WERI-Rb-1 (cell line): ENCODE results near the gene ELL3.

ENCODE experiments used
- DNase-seq: peaks from one replicate; pipeline ENCODE4 v3.0.0-alpha.2; 2020
- H3K27ac ChIP-seq: fragments of 250-450 bp; sonication (Bioruptor Pico); 2 replicates; pipeline ENCODE4 v1.5.1; 2020; ENCODE audit warnings: mild to moderate bottlenecking, moderate library complexity
- H3K27me3 ChIP-seq: fragments of 250-450 bp; sonication (Bioruptor Pico); 2 replicates; pipeline ENCODE4 v1.5.1; 2021; ENCODE audit warnings: mild to moderate bottlenecking, low read depth, moderate library complexity; ENCODE audit not compliant: insufficient read depth, severe bottlenecking
- H3K36me3 ChIP-seq: fragments of 250-450 bp; sonication (Bioruptor Pico); 2 replicates; pipeline ENCODE4 v1.5.1; 2020; ENCODE audit warnings: mild to moderate bottlenecking, moderate library complexity
- H3K4me3 ChIP-seq: 2 replicates; pipeline ENCODE4 v1.5.1; 2011; ENCODE audit warnings: low read depth, mild to moderate bottlenecking, control low read depth, low read length
- H3K9me3 ChIP-seq: fragments of 250-450 bp; sonication (Bioruptor Pico); 2 replicates; pipeline ENCODE4 v1.5.1; 2021; ENCODE audit warnings: mild to moderate bottlenecking, moderate library complexity; ENCODE audit not compliant: severe bottlenecking
- TF ChIP-seq, protein P1 (sequence below): IDR thresholded peaks from 2 replicates; pipeline ENCODE4 v1.5.1; 2011; ENCODE audit warnings: low read depth, mild to moderate bottlenecking, control low read depth, inconsistent platforms, low read length

Gene ELL3

DNA sequence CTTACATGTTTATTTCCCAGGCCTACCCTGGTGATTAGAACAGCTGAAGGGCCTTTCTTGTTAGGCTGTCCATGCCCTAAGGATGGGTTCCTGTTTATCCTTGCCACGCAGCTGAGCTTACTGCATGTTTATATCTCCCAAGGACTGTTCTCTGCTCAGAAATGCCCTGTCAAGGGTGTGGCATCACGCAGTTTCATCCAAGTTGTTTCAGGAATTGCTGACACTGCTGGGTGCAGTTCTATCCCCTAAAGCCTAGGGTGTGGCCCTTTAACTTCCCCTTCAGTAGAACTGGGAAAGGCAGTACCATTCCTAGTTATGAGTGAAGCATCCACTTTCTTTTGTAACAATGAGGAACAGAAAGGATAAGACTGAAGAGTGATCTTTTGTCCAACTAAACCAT, 5.0 kb downstream of the ELL3 start:
- Histone ChIP-seq H3K36me3 (peaks cover 68% of the 10 kb centered on the region), H3K4me3 (no peak overlapping the region), H3K27ac (no peak overlapping the region), H3K27me3 (no peaks in the 10 kb centered on the region), H3K9me3 (no peaks in the 10 kb centered on the region)
- no peak for DNase-seq
- TF ChIP-seq, protein P1, sequence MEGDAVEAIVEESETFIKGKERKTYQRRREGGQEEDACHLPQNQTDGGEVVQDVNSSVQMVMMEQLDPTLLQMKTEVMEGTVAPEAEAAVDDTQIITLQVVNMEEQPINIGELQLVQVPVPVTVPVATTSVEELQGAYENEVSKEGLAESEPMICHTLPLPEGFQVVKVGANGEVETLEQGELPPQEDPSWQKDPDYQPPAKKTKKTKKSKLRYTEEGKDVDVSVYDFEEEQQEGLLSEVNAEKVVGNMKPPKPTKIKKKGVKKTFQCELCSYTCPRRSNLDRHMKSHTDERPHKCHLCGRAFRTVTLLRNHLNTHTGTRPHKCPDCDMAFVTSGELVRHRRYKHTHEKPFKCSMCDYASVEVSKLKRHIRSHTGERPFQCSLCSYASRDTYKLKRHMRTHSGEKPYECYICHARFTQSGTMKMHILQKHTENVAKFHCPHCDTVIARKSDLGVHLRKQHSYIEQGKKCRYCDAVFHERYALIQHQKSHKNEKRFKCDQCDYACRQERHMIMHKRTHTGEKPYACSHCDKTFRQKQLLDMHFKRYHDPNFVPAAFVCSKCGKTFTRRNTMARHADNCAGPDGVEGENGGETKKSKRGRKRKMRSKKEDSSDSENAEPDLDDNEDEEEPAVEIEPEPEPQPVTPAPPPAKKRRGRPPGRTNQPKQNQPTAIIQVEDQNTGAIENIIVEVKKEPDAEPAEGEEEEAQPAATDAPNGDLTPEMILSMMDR, result no peak

DNA sequence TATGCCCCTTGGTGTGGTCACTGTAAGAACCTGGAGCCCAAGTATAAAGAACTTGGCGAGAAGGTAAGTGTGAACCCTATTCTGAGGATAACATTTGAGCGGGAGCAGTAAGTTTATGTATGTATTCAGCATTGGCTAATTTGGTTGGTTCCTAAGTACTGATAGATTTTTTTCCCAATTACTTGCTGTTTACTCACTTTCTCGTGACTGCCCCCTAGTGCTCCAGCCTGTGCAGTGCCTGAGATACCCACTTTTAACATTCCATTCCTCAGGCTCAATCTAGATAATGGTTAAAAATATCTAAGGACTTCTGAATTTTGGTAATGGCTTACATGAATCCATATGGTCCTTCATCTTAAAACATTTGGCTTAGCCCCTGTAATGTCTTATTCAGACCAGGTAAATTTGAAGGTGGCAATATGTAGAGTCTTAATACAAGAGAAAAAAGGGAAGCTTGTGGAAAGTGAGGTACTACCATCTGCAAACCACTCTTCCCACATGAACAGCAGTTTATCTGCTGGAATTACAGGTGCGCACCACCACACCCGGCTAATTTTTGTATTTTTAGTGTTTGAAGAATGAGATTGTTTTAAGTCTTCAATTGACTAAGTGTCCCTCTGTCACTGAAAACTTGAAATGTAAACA, 7.1 kb downstream of the ELL3 start:
- peak; percentile 50 for DNase-seq
- no peaks in the 10 kb centered on the region for H3K27me3 ChIP-seq
- peaks cover 89% of the 10 kb centered on the region for H3K36me3 ChIP-seq
- H3K27ac ChIP-seq, result no peak overlapping the region
- H3K9me3 ChIP-seq, result no peaks in the 10 kb centered on the region
- no peak overlapping the region for H3K4me3 ChIP-seq
- TF ChIP-seq, protein P1, result peak; percentile 73

DNA sequence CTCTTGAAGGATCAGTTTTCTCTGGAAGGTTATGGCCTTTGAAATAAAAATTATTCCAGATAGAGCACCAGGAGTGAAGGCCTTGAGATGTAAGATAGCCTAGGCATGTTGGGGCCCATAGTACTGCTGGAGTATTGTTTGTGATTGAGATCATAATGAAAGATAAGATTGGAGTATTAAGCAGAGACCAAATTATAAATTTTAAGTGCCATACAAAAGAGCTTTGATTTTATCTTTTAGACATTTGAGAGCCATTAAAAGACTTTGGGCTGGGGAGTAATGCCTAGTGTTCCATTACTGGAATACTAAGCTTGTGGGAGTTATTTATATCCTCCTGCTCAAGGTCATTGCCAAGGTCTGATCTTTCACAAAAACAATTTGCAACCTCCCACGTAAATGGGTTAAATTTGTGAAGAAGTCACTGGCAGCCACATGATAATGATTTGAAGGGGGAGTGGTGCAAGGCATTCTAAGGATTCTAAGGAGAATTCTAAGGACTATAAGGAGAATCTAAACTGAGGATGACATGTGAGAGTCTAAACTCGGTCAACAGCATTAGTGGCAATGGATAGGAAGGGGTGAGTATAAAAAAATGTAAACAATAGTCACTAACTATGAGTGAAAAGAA, 12.8 kb downstream of the ELL3 start:
- Histone ChIP-seq H3K27me3 (no peaks in the 10 kb centered on the region), H3K27ac (no peak overlapping the region), H3K4me3 (no peak overlapping the region), H3K9me3 (no peaks in the 10 kb centered on the region), H3K36me3 (peaks cover 92% of the 10 kb centered on the region)
- DNase-seq, result no peak
- TF ChIP-seq, protein P1, result no peak

DNA sequence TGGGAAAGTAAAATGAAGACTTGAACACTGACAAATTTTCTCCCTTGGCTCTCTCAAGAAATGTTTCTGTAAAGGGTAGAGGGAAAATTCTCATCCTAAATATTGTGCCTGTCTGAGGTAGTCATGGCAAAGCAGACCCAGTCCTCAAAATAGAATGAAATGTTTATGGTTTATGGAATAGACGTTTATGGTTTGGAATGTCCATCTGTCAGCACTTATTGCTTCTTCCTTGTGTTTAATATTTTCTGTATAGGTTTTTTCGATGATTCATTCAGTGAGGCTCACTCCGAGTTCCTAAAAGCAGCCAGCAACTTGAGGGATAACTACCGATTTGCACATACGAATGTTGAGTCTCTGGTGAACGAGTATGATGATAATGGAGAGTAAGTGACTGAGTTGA, 13.9 kb downstream of the ELL3 start:
- Histone ChIP-seq H3K4me3 (no peak overlapping the region), H3K27ac (no peak overlapping the region), H3K36me3 (peaks cover 96% of the 10 kb centered on the region), H3K9me3 (no peaks in the 10 kb centered on the region), H3K27me3 (no peaks in the 10 kb centered on the region)
- TF ChIP-seq, protein P1, result no peak
- no peak for DNase-seq

DNA sequence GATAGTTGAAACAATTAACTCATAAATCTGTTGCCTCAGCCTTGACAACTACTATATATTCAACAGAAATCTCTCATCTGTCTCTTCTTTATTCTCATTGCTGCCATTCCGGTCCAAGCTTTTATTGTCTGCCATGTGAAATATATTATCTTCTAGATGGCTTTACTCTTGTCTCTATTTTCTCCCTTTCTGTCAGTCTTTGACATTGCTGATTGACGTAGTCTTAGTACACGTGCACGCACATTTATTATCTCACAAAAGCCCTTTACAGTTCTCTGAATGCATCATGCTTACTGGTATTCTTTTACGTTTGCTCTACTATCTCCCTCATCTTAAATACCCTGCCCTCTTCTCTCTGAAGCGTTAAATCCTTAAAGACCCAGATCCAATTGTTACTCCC, 24.9 kb downstream of the ELL3 start:
- H3K36me3 ChIP-seq, result peaks cover 70% of the 10 kb centered on the region
- no peaks in the 10 kb centered on the region for H3K27me3 ChIP-seq
- DNase-seq, result no peak
- H3K9me3 ChIP-seq, result no peaks in the 10 kb centered on the region
- H3K27ac ChIP-seq, result no peak overlapping the region
- TF ChIP-seq, protein P1, result no peak
- H3K4me3 ChIP-seq, result no peak overlapping the region
